K562 (cell line): ENCODE measurements around the gene MTG1. TPM values are rescaled to one million over a fixed set of nuclear protein-coding genes. Genes with fewer than 3 reads are reported as not detected.

Experiments used
- ATAC-seq: fragments of 200-7000 bp; cut with Tn5 transposase; 3 replicates; pipeline ENCODE4 v1.9.1; 2020; ENCODE audit warnings: moderate library complexity
- BruUV-seq: library from RNA; stranded (reverse); fragments of 400-500 nt; replicated peaks from 2 replicates; lab custom pipeline; 2021; lab: Mats Ljungman, UMichigan
- CTCF ChIA-PET: fragments of 300-600 bp; formaldehyde crosslinking; extraction: SDS; loops from one replicate; lab custom pipeline; 2021; ENCODE audit warnings: low intra/inter-chr PET ratio; lab: Yijun Ruan, JAX
- POLR2A ChIA-PET: fragments of 300-600, 350-650 bp; sonication (Branson Sonifier 250); formaldehyde crosslinking; extraction: SDS; loops from one replicate; lab custom pipeline; 2021; ENCODE audit warnings: antibody characterized with exemption, inconsistent platforms; lab: Yijun Ruan, JAX
- DNase-seq, 4 experiments: peaks; one replicate each; pipeline versions ENCODE4 v3.0.0 to v3.0.0-alpha.2; 2011 to 2018; ENCODE audit warnings: low spot score in 3 of 4, mixed read lengths in 3 of 4; ENCODE audit errors: extremely low read depth in 1 of 4
- FAIRE-seq: peaks from 2 replicates; lab custom pipeline; 2011; peaks lifted over from hg19 to GRCh38; lab: Jason Lieb, UNC
- H2AFZ ChIP-seq: 2 replicates; pipeline ENCODE4 v1.6.0; 2011; ENCODE audit warnings: low read depth, low read length, control low read depth, inconsistent platforms
- H3K27ac ChIP-seq: fragments of 200-600 bp; 3 replicates; pipeline ENCODE4 v1.8.0; 2011; ENCODE audit warnings: low read depth, mild to moderate bottlenecking, control low read depth, inconsistent platforms, low read length, moderate library complexity, mixed read lengths; ENCODE audit errors: extremely low read depth
- H3K27me3 ChIP-seq, 2 experiments: fragments of 300-600 bp in 1 of 2; 2 replicates in 1 of 2; 3 replicates in 1 of 2; pipeline versions ENCODE4 v1.6.0 to v1.8.0; 2011; ENCODE audit warnings: inconsistent platforms in 2 of 2, low read length in 2 of 2, mild to moderate bottlenecking in 1 of 2, mixed read lengths in 1 of 2, moderate library complexity in 1 of 2; ENCODE audit not compliant: control insufficient read depth in 2 of 2, insufficient read depth in 2 of 2
- H3K36me3 ChIP-seq: fragments of 300-600 bp; 3 replicates; pipeline ENCODE4 v1.8.0; 2011; ENCODE audit warnings: mild to moderate bottlenecking, low read length, inconsistent platforms; ENCODE audit not compliant: control insufficient read depth, insufficient read depth
- H3K4me1 ChIP-seq, 2 experiments: fragments of 200-600 bp in 1 of 2; replicated peaks in 1 of 2; 2 replicates in 1 of 2; 3 replicates in 1 of 2; pipeline versions ENCODE4 v1.5.1 to v1.8.0; 2011; ENCODE audit warnings: inconsistent platforms in 2 of 2, low read length in 2 of 2, mild to moderate bottlenecking in 1 of 2, mixed read lengths in 1 of 2, moderate library complexity in 1 of 2; ENCODE audit not compliant: control insufficient read depth in 2 of 2, insufficient read depth in 2 of 2
- H3K4me2 ChIP-seq: 2 replicates; pipeline ENCODE4 v1.6.1; 2011; ENCODE audit warnings: low read length, control low read depth, inconsistent platforms, mixed read lengths; ENCODE audit not compliant: insufficient read depth
- H3K4me3 ChIP-seq: fragments of 200-600 bp; sonication (generic), shearing (Covaris generic); 2 replicates; pipeline ENCODE4 v1.5.1; 2016; ENCODE audit warnings: control low read depth, inconsistent platforms
- H3K79me2 ChIP-seq: fragments of 200-600 bp; 3 replicates; pipeline ENCODE4 v1.8.0; 2011; ENCODE audit warnings: low read length, inconsistent platforms; ENCODE audit not compliant: control insufficient read depth, insufficient read depth
- H3K9ac ChIP-seq, 2 experiments: 2 replicates each; pipeline versions ENCODE4 v1.6.0 to v1.6.1; 2011; ENCODE audit warnings: low read depth in 2 of 2, low read length in 2 of 2, control low read depth in 1 of 2, inconsistent platforms in 1 of 2, mild to moderate bottlenecking in 1 of 2, mixed read lengths in 1 of 2; ENCODE audit not compliant: insufficient read depth in 1 of 2
- H3K9me1 ChIP-seq: one replicate; pipeline ENCODE4 v1.6.0; 2011; ENCODE audit warnings: inconsistent platforms, mild to moderate bottlenecking, low read length, moderate library complexity; ENCODE audit not compliant: control insufficient read depth, insufficient read depth
- H3K9me3 ChIP-seq: replicated peaks from 2 replicates; pipeline ENCODE4 v1.5.1; 2011; ENCODE audit warnings: low read depth, low read length, inconsistent platforms; ENCODE audit not compliant: control insufficient read depth, insufficient read depth
- H4K20me1 ChIP-seq: replicated peaks from 2 replicates; pipeline ENCODE4 v1.6.1; 2011; ENCODE audit warnings: low read length, inconsistent platforms, mixed read lengths; ENCODE audit not compliant: control insufficient read depth, insufficient read depth
- ILF3 ChIP-seq: fragments of 450-650 bp; IDR thresholded peaks from 2 replicates; pipeline ENCODE4 v1.6.1; 2018; ENCODE audit warnings: antibody characterized with exemption, mild to moderate bottlenecking, moderate library complexity, borderline replicate concordance
- POLR2A ChIP-seq: fragments of 450-650 bp; conservative IDR thresholded peaks from 2 replicates; pipeline ENCODE4 v1.6.1; 2016
- POLR2AphosphoS2 ChIP-seq: IDR thresholded peaks from 2 replicates; pipeline ENCODE4 v1.6.1; 2012; ENCODE audit warnings: low read length, improper control_type of control experiment
- POLR2G ChIP-seq: fragments of 200-400 bp; formaldehyde crosslinking; IDR thresholded peaks from 2 replicates; pipeline ENCODE4 v1.6.1; 2017; ENCODE audit warnings: low read depth, mild to moderate bottlenecking, antibody characterized with exemption, low read length, moderate library complexity
- RBM22 ChIP-seq: fragments of 200-400 bp; formaldehyde crosslinking; IDR thresholded peaks from 2 replicates; pipeline ENCODE4 v1.6.1; 2018; ENCODE audit warnings: low read length, low read depth; ENCODE audit not compliant: poor library complexity, severe bottlenecking
- SMARCA4 ChIP-seq: fragments of 450-650 bp; IDR thresholded peaks from 2 replicates; pipeline ENCODE4 v1.6.1; 2016
- SUPT5H ChIP-seq: fragments of 450-650 bp; IDR thresholded peaks from 2 replicates; pipeline ENCODE4 v1.6.1; 2016
- WGBS: fragments of 100-300 bp; shearing (Covaris generic); methylation state at CpG from one replicate; pipeline ENCODE4 v1.1.6; 2016; ENCODE audit warnings: low coverage, mixed read lengths; ENCODE audit not compliant: insufficient coverage; ENCODE audit errors: missing lambda C conversion rate; 5-methylcytosine and 5-hydroxymethylcytosine counted together
- in situ Hi-C: fragments of 300-500 bp; cut with MboI; formaldehyde crosslinking; loops from 4 replicates; pipeline ENCODE4 v1.15.0; 2018; ENCODE audit warnings: inconsistent platforms, mixed read lengths
- intact Hi-C: fragments of 100-400 bp; cut with micrococcal nuclease; formaldehyde crosslinking; loops from 2 replicates; pipeline ENCODE4 v1.14.2; 2022
- polyA plus RNA-seq, 8 experiments: library from polyadenylated mRNA; depleted of rRNA in 4 of 8; stranded (reverse) in 5 of 8; unstranded in 3 of 8; fragments of >200 nt; fragmentation: Nextera tagmentation in 2 of 8; fragmentation: Illumina TruSeq in 1 of 8; extraction: Ambion mirVana in 2 of 8; extraction: Trizol in 1 of 8; gene quantifications; 2 replicates each; pipeline versions ENCODE4 v1.2.1 to v1.2.3, GENCODE V29; 2011 to 2014; ENCODE audit warnings: inconsistent platforms in 1 of 8, missing spikeins in 1 of 8
- total RNA-seq, 7 experiments: library from RNA; depleted of rRNA in 6 of 7; stranded (reverse); fragments of >200 nt in 6 of 7; fragmentation: Illumina TruSeq in 2 of 7; extraction: Trizol in 2 of 7; gene quantifications; 2 replicates each; pipeline versions ENCODE4 v1.2.1 to v1.2.3, GENCODE V29; 2011 to 2021; ENCODE audit warnings: low replicate concordance in 1 of 7

The MTG1 gene
- total and polyA plus RNA-seq, 9 of the 15 experiments (the other 6 are each of a cell fraction or from before 2014, with no cell fraction given), result 2.8 to 28.2 (median 15.4) TPM

GRCh38 chr10:133349577-133350011 is 44.4 kb upstream of the MTG1 start:
- DNase-seq (no peak), FAIRE-seq (no peak), ATAC-seq (no peak)
- no peaks in the 10 kb centered on the region; a peak in 1 of 5 replicates for H3K27me3 ChIP-seq
- TF ChIP-seq SMARCA4 (no peak), ILF3 (no peak), POLR2AphosphoS2 (peak; percentile 27; the same call in 1 of the 2 replicates), SUPT5H (peak; percentile 12; the same call in 1 of the 2 replicates), POLR2A (peak; percentile 41), RBM22 (peak; percentile 64), POLR2G (peak; percentile 77)
- peaks cover 0 to 49% of the 10 kb centered on the region in 2 experiments; a peak in 2 of 5 replicates for H3K4me1 ChIP-seq
- in situ Hi-C loops, result no loop called here
- H3K36me3 ChIP-seq, result no peaks in the 10 kb centered on the region
- no peak overlapping the region for H3K4me2 ChIP-seq
- H3K4me3 ChIP-seq, result no peak overlapping the region
- POLR2A ChIA-PET, result no interaction called here
- H2AFZ ChIP-seq, result no peak overlapping the region
- WGBS, result 36% methylated on average over 7 of the region's 9 CpGs
- no peak overlapping the region; a peak in 1 of 4 replicates for H3K9ac ChIP-seq
- no peaks in the 10 kb centered on the region for H3K9me3 ChIP-seq
- no peaks in the 10 kb centered on the region for H4K20me1 ChIP-seq
- CTCF ChIA-PET, result no interaction called here
- no peaks in the 10 kb centered on the region for H3K9me1 ChIP-seq
- no TSS peak for BruUV-seq
- intact Hi-C loops, result no loop called here
- H3K79me2 ChIP-seq, result no peaks in the 10 kb centered on the region
- H3K27ac ChIP-seq, result no peak overlapping the region
